K562 (cell line): Measurements from ENCODE around the gene MEF2C. TPM values are rescaled to one million over a fixed set of nuclear protein-coding genes. Genes with fewer than 3 reads are reported as not detected.

Experiments
- ATAC-seq: fragments of 200-7000 bp; cut with Tn5 transposase; 3 replicates; pipeline ENCODE4 v1.9.1; 2020; ENCODE audit warnings: moderate library complexity
- BruUV-seq: library from RNA; stranded (reverse); fragments of 400-500 nt; replicated peaks from 2 replicates; lab custom pipeline; 2021; lab: Mats Ljungman, UMichigan
- CTCF ChIA-PET: fragments of 300-600 bp; formaldehyde crosslinking; extraction: SDS; loops from one replicate; lab custom pipeline; 2021; ENCODE audit warnings: low intra/inter-chr PET ratio; lab: Yijun Ruan, JAX
- POLR2A ChIA-PET: fragments of 300-600, 350-650 bp; sonication (Branson Sonifier 250); formaldehyde crosslinking; extraction: SDS; loops from one replicate; lab custom pipeline; 2021; ENCODE audit warnings: antibody characterized with exemption, inconsistent platforms; lab: Yijun Ruan, JAX
- DNase-seq, 4 experiments: peaks; one replicate each; pipeline versions ENCODE4 v3.0.0 to v3.0.0-alpha.2; 2011 to 2018; ENCODE audit warnings: low spot score in 3 of 4, mixed read lengths in 3 of 4; ENCODE audit errors: extremely low read depth in 1 of 4
- FAIRE-seq: peaks from 2 replicates; lab custom pipeline; 2011; peaks lifted over from hg19 to GRCh38; lab: Jason Lieb, UNC
- H2AFZ ChIP-seq: 2 replicates; pipeline ENCODE4 v1.6.0; 2011; ENCODE audit warnings: low read depth, low read length, control low read depth, inconsistent platforms
- H3K27ac ChIP-seq: fragments of 200-600 bp; 3 replicates; pipeline ENCODE4 v1.8.0; 2011; ENCODE audit warnings: low read depth, mild to moderate bottlenecking, control low read depth, inconsistent platforms, low read length, moderate library complexity, mixed read lengths; ENCODE audit errors: extremely low read depth
- H3K27me3 ChIP-seq, 2 experiments: fragments of 300-600 bp in 1 of 2; 2 replicates in 1 of 2; 3 replicates in 1 of 2; pipeline versions ENCODE4 v1.6.0 to v1.8.0; 2011; ENCODE audit warnings: inconsistent platforms in 2 of 2, low read length in 2 of 2, mild to moderate bottlenecking in 1 of 2, mixed read lengths in 1 of 2, moderate library complexity in 1 of 2; ENCODE audit not compliant: control insufficient read depth in 2 of 2, insufficient read depth in 2 of 2
- H3K36me3 ChIP-seq: fragments of 300-600 bp; 3 replicates; pipeline ENCODE4 v1.8.0; 2011; ENCODE audit warnings: mild to moderate bottlenecking, low read length, inconsistent platforms; ENCODE audit not compliant: control insufficient read depth, insufficient read depth
- H3K4me1 ChIP-seq, 2 experiments: fragments of 200-600 bp in 1 of 2; replicated peaks in 1 of 2; 2 replicates in 1 of 2; 3 replicates in 1 of 2; pipeline versions ENCODE4 v1.5.1 to v1.8.0; 2011; ENCODE audit warnings: inconsistent platforms in 2 of 2, low read length in 2 of 2, mild to moderate bottlenecking in 1 of 2, mixed read lengths in 1 of 2, moderate library complexity in 1 of 2; ENCODE audit not compliant: control insufficient read depth in 2 of 2, insufficient read depth in 2 of 2
- H3K4me2 ChIP-seq: 2 replicates; pipeline ENCODE4 v1.6.1; 2011; ENCODE audit warnings: low read length, control low read depth, inconsistent platforms, mixed read lengths; ENCODE audit not compliant: insufficient read depth
- H3K4me3 ChIP-seq: fragments of 200-600 bp; sonication (generic), shearing (Covaris generic); 2 replicates; pipeline ENCODE4 v1.5.1; 2016; ENCODE audit warnings: control low read depth, inconsistent platforms
- H3K79me2 ChIP-seq: fragments of 200-600 bp; 3 replicates; pipeline ENCODE4 v1.8.0; 2011; ENCODE audit warnings: low read length, inconsistent platforms; ENCODE audit not compliant: control insufficient read depth, insufficient read depth
- H3K9ac ChIP-seq, 2 experiments: 2 replicates each; pipeline versions ENCODE4 v1.6.0 to v1.6.1; 2011; ENCODE audit warnings: low read depth in 2 of 2, low read length in 2 of 2, control low read depth in 1 of 2, inconsistent platforms in 1 of 2, mild to moderate bottlenecking in 1 of 2, mixed read lengths in 1 of 2; ENCODE audit not compliant: insufficient read depth in 1 of 2
- H3K9me1 ChIP-seq: one replicate; pipeline ENCODE4 v1.6.0; 2011; ENCODE audit warnings: inconsistent platforms, mild to moderate bottlenecking, low read length, moderate library complexity; ENCODE audit not compliant: control insufficient read depth, insufficient read depth
- H3K9me3 ChIP-seq: replicated peaks from 2 replicates; pipeline ENCODE4 v1.5.1; 2011; ENCODE audit warnings: low read depth, low read length, inconsistent platforms; ENCODE audit not compliant: control insufficient read depth, insufficient read depth
- H4K20me1 ChIP-seq: replicated peaks from 2 replicates; pipeline ENCODE4 v1.6.1; 2011; ENCODE audit warnings: low read length, inconsistent platforms, mixed read lengths; ENCODE audit not compliant: control insufficient read depth, insufficient read depth
- ETV6 ChIP-seq, 3 experiments: fragments of 150-350 bp in 1 of 3; sonication (generic) in 1 of 3; formaldehyde crosslinking in 1 of 3; IDR thresholded peaks; 2 replicates each; pipeline versions ENCODE4 v1.6.1 to v1.8.0; 2014 to 2022; ENCODE audit warnings: borderline replicate concordance in 2 of 3, low read depth in 2 of 3, antibody characterized with exemption in 1 of 3, low read length in 1 of 3, mild to moderate bottlenecking in 1 of 3, missing genetic modification reagents in 1 of 3
- NCOA4 ChIP-seq: fragments of 450-650 bp; IDR thresholded peaks from 2 replicates; pipeline ENCODE4 v1.6.1; 2018; ENCODE audit warnings: mild to moderate bottlenecking; ENCODE audit not compliant: partially characterized antibody
- SPI1 ChIP-seq: IDR thresholded peaks from 2 replicates; pipeline ENCODE4 v1.6.1; 2011; ENCODE audit warnings: low read depth, low read length, control low read depth, borderline replicate concordance
- TRIM28 ChIP-seq: fragments of 450-650 bp; IDR thresholded peaks from 2 replicates; pipeline ENCODE4 v1.6.1; 2017
- ZSCAN32 ChIP-seq: fragments of 450-650 bp; formaldehyde crosslinking; IDR thresholded peaks from 2 replicates; pipeline ENCODE4 v1.4.0; 2020; ENCODE audit warnings: mild to moderate bottlenecking, moderate library complexity
- whole genome bisulfite sequencing: fragments of 100-300 bp; shearing (Covaris generic); methylation state at CpG from one replicate; pipeline ENCODE4 v1.1.6; 2016; ENCODE audit warnings: low coverage, mixed read lengths; ENCODE audit not compliant: insufficient coverage; ENCODE audit errors: missing lambda C conversion rate; 5-methylcytosine and 5-hydroxymethylcytosine counted together
- in situ Hi-C: fragments of 300-500 bp; cut with MboI; formaldehyde crosslinking; loops from 4 replicates; pipeline ENCODE4 v1.15.0; 2018; ENCODE audit warnings: inconsistent platforms, mixed read lengths
- intact Hi-C: fragments of 100-400 bp; cut with micrococcal nuclease; formaldehyde crosslinking; loops from 2 replicates; pipeline ENCODE4 v1.14.2; 2022
- polyA plus RNA-seq, 8 experiments: library from polyadenylated mRNA; depleted of rRNA in 4 of 8; stranded (reverse) in 5 of 8; unstranded in 3 of 8; fragments of >200 nt; fragmentation: Nextera tagmentation in 2 of 8; fragmentation: Illumina TruSeq in 1 of 8; extraction: Ambion mirVana in 2 of 8; extraction: Trizol in 1 of 8; gene quantifications; 2 replicates each; pipeline versions ENCODE4 v1.2.1 to v1.2.3, GENCODE V29; 2011 to 2014; ENCODE audit warnings: inconsistent platforms in 1 of 8, missing spikeins in 1 of 8
- total RNA-seq, 7 experiments: library from RNA; depleted of rRNA in 6 of 7; stranded (reverse); fragments of >200 nt in 6 of 7; fragmentation: Illumina TruSeq in 2 of 7; extraction: Trizol in 2 of 7; gene quantifications; 2 replicates each; pipeline versions ENCODE4 v1.2.1 to v1.2.3, GENCODE V29; 2011 to 2021; ENCODE audit warnings: low replicate concordance in 1 of 7
- TF ChIP-seq, protein P1 (sequence below): fragments of 250-450 bp; sonication (Bioruptor Pico); IDR thresholded peaks from 2 replicates; pipeline ENCODE4 v1.4.0; 2020; ENCODE audit warnings: mild to moderate bottlenecking, moderate library complexity, borderline replicate concordance
- TF ChIP-seq, protein P2 (sequence below): sonication (generic); formaldehyde crosslinking; IDR thresholded peaks from 2 replicates; pipeline ENCODE4 v1.4.0; 2020; ENCODE audit warnings: mild to moderate bottlenecking, missing genetic modification reagents
- TF ChIP-seq, protein P3 (sequence below): fragments of 450-650 bp; IDR thresholded peaks from 2 replicates; pipeline ENCODE4 v1.6.1; 2016; ENCODE audit warnings: missing biosample characterization, missing genetic modification characterization

MEF2C gene
- total and polyA plus RNA-seq, 9 of the 15 experiments (the other 6 are each of a cell fraction or from before 2014, with no cell fraction given) = 25.1 to 67.8 (median 58.3) TPM

DNA sequence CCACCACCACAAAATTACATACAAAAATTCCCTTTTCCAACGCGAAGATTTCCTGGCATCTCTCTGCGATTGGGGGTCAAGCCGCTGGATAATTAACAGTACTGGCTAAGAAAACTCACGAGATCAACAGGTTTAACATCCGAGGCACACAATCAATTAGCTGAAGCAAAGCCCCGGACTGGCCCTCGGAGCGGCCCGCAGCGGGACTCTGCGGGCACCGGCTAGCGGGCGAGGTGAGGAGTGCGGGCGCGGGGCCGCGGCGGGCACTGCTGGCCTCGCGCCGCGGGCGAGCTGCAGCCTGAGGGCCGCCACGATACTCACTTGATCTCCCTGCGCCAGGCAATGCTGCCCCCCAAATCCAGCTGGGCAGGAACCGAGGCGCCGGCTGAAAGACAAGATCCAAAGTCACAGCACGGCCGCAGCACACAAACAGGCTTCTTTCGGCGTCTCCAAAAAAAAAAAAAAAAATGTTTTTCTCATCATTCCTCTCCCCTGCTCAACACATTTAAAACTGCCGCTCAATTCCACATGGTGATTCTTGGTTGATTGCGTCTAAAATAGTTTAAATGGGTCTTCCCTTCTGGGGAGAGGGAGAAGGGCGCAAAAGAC is 210.2 kb downstream of the MEF2C start (continued):
- TF ChIP-seq, protein P1, sequence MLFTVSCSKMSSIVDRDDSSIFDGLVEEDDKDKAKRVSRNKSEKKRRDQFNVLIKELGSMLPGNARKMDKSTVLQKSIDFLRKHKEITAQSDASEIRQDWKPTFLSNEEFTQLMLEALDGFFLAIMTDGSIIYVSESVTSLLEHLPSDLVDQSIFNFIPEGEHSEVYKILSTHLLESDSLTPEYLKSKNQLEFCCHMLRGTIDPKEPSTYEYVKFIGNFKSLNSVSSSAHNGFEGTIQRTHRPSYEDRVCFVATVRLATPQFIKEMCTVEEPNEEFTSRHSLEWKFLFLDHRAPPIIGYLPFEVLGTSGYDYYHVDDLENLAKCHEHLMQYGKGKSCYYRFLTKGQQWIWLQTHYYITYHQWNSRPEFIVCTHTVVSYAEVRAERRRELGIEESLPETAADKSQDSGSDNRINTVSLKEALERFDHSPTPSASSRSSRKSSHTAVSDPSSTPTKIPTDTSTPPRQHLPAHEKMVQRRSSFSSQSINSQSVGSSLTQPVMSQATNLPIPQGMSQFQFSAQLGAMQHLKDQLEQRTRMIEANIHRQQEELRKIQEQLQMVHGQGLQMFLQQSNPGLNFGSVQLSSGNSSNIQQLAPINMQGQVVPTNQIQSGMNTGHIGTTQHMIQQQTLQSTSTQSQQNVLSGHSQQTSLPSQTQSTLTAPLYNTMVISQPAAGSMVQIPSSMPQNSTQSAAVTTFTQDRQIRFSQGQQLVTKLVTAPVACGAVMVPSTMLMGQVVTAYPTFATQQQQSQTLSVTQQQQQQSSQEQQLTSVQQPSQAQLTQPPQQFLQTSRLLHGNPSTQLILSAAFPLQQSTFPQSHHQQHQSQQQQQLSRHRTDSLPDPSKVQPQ (CRISPR knock-in tag) = no peak
- TF ChIP-seq NCOA4 = no peak
- no peak for TF ChIP-seq ZSCAN32 (CRISPR knock-in tag)
- TF ChIP-seq, all 486 proteins: peak for 0

DNA sequence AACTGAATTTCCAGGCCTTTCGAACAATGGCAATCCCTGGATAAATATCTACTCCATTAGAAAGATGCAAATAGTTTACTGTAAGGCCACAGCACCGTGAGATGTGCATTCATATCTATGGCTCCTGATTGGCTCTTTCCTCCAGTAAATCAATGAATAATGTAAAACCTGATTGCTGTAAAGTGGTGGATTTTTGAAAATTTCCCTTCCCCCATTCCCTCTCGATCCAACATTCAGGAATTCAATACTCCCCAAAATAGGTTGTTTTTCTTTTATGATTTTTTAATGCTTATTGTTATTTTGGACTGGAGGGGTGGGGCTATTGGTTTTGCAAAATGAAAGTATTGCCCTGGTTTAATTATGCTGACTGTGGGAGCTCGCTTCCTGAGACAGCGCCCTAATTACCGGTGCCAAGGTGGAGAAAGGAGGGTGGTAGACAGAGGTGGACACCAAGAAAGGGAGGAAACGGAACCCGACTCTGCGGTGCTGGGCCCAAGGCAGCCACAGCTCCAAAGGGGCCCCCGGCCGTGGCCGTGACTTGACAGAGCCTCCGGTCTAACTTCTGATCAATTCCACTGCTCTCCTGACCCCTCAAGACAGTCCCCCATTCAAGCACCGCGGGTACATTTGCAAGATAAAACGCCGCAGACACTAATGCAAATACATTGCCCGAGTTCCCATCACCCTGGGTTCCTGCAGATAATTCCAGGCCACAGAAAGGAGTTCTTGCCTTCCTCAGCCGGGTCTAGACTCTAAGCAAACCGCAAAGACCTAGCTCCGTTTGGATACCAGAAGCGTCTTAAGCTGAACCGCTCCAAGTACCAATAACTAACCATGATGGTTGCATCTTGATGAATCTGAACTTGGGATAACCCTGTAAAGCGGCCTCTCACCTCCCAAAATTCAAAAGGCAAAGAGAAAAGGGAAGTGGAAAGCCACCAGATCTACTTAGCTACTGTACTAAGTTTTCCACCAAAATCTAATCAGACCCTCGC is 211.2 kb downstream of the MEF2C start:
- H2AFZ ChIP-seq = no peak overlapping the region
- H3K4me2 ChIP-seq = no peak overlapping the region
- no peaks in the 10 kb centered on the region for H3K9me1 ChIP-seq
- WGBS = 10% methylated on average over 25 of the region's 25 CpGs
- in situ Hi-C loops (loop anchor here (10.0 kb wide), 1 partner anchor 527 kb away; no protein-coding TSS in a partner anchor), intact Hi-C loops (no loop called here)
- H3K9me3 ChIP-seq = no peaks in the 10 kb centered on the region
- H3K27me3 ChIP-seq = peaks cover 12 to 37% of the 10 kb centered on the region in 2 experiments; a peak in 4 of 5 replicates
- no peak for ATAC-seq
- DNase-seq = no peak
- no peaks in the 10 kb centered on the region for H4K20me1 ChIP-seq
- TF ChIP-seq ETV6 (IDR thresholded peaks at IDR 0.05; ENCODE audit: borderline replicate concordance in 1 of 2, low read depth in 2 of 2, low read length in 1 of 2) (no peak), ETV6 (CRISPR knock-in tag; IDR thresholded peaks at IDR 0.05; ENCODE audit: borderline replicate concordance) (no peak), TRIM28 (no peak), SPI1 (peak; percentile 68; the same call in 1 of the 2 replicates)
- TF ChIP-seq, protein P2, sequence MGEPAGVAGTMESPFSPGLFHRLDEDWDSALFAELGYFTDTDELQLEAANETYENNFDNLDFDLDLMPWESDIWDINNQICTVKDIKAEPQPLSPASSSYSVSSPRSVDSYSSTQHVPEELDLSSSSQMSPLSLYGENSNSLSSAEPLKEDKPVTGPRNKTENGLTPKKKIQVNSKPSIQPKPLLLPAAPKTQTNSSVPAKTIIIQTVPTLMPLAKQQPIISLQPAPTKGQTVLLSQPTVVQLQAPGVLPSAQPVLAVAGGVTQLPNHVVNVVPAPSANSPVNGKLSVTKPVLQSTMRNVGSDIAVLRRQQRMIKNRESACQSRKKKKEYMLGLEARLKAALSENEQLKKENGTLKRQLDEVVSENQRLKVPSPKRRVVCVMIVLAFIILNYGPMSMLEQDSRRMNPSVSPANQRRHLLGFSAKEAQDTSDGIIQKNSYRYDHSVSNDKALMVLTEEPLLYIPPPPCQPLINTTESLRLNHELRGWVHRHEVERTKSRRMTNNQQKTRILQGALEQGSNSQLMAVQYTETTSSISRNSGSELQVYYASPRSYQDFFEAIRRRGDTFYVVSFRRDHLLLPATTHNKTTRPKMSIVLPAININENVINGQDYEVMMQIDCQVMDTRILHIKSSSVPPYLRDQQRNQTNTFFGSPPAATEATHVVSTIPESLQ (CRISPR knock-in tag) = no peak
- TF ChIP-seq, protein P3, sequence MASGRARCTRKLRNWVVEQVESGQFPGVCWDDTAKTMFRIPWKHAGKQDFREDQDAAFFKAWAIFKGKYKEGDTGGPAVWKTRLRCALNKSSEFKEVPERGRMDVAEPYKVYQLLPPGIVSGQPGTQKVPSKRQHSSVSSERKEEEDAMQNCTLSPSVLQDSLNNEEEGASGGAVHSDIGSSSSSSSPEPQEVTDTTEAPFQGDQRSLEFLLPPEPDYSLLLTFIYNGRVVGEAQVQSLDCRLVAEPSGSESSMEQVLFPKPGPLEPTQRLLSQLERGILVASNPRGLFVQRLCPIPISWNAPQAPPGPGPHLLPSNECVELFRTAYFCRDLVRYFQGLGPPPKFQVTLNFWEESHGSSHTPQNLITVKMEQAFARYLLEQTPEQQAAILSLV = no peak
- H3K27ac ChIP-seq = no peak overlapping the region
- H3K9ac ChIP-seq = no peak overlapping the region
- no peak overlapping the region for H3K4me3 ChIP-seq
- no peaks in the 10 kb centered on the region for H3K79me2 ChIP-seq
- no TSS peak for BruUV-seq
- H3K36me3 ChIP-seq = no peaks in the 10 kb centered on the region
- peaks cover 0 to 14% of the 10 kb centered on the region in 2 experiments; a peak in 2 of 5 replicates for H3K4me1 ChIP-seq
- ChIA-PET POLR2A (no interaction called here), CTCF (no interaction called here)
- no peak for FAIRE-seq
